ENCODE measurements around the gene SMAD9.
"Not testable (repeated sequence)": the region's sequence is repeated elsewhere in the genome, so short reads cannot be mapped to it uniquely, and the experiment has no call there.

Gene SMAD9

GRCh38 chr13:36910545-36910944 lies 9.5 kb downstream of the SMAD9 start:
- no peak for DNase-seq (ENCODE audit: low spot score)

- no peak for DNase-seq (ENCODE audit: low spot score)
These were observed 12.2 kb downstream of the SMAD9 start for GRCh38 chr13:36907821-36908220.

- DNase-seq (ENCODE audit: low spot score) = no peak
These were observed 12.8 kb downstream of the SMAD9 start for GRCh38 chr13:36907266-36907665.

- DNase-seq (ENCODE audit: low spot score) = no peak
These were observed 14.1 kb downstream of the SMAD9 start for GRCh38 chr13:36905944-36906343.

- no peak for DNase-seq (ENCODE audit: low spot score)
These were observed 16.0 kb downstream of the SMAD9 start for GRCh38 chr13:36903925-36904595.

GRCh38 chr13:36897054-36897616 lies 22.9 kb downstream of the SMAD9 start:
- no peak for DNase-seq (ENCODE audit: low spot score)

- no peak for DNase-seq (ENCODE audit: low spot score)
These were observed 28.3 kb downstream of the SMAD9 start for GRCh38 chr13:36891752-36892151.

GRCh38 chr13:36888645-36889044 lies 31.4 kb downstream of the SMAD9 start:
- no peak for DNase-seq (ENCODE audit: low spot score)

GRCh38 chr13:36887758-36888521 lies 32.1 kb downstream of the SMAD9 start:
- no peak for DNase-seq (ENCODE audit: low spot score)

GRCh38 chr13:36885901-36886300 lies 34.1 kb downstream of the SMAD9 start:
- no peak for DNase-seq (ENCODE audit: low spot score)

- DNase-seq (ENCODE audit: low spot score) = no peak
These were observed 35.8 kb downstream of the SMAD9 start for GRCh38 chr13:36884235-36884634.

- DNase-seq (ENCODE audit: low spot score) = no peak
These were observed 36.2 kb downstream of the SMAD9 start for GRCh38 chr13:36883824-36884223.

- DNase-seq (ENCODE audit: low spot score) = not testable (repeated sequence)
These were observed 36.6 kb downstream of the SMAD9 start for GRCh38 chr13:36883392-36883791.

- DNase-seq (ENCODE audit: low spot score) = no peak
These were observed 37.1 kb downstream of the SMAD9 start for GRCh38 chr13:36882829-36883390.

- DNase-seq (ENCODE audit: low spot score) = no peak
These were observed 39.1 kb downstream of the SMAD9 start for GRCh38 chr13:36880961-36881360.

GRCh38 chr13:36879218-36879938 lies 40.7 kb downstream of the SMAD9 start:
- DNase-seq (ENCODE audit: low spot score) = no peak

- no peak for DNase-seq (ENCODE audit: low spot score)
These were observed 44.1 kb downstream of the SMAD9 start for GRCh38 chr13:36875961-36876360.

- DNase-seq (ENCODE audit: low spot score) = no peak
These were observed 44.6 kb downstream of the SMAD9 start for GRCh38 chr13:36875431-36875830.

- no peak for DNase-seq (ENCODE audit: low spot score)
These were observed 47.4 kb downstream of the SMAD9 start for GRCh38 chr13:36872621-36873020.

GRCh38 chr13:36870050-36870692 lies 49.9 kb downstream of the SMAD9 start:
- DNase-seq (ENCODE audit: low spot score) = no peak

GRCh38 chr13:36866232-36866631 lies 53.8 kb downstream of the SMAD9 start:
- DNase-seq (ENCODE audit: low spot score) = no peak

GRCh38 chr13:36865265-36865664 lies 54.8 kb downstream of the SMAD9 start:
- DNase-seq (ENCODE audit: low spot score) = no peak
